Stimulated activated CD8-positive, alpha-beta memory T cell treated with anti-CD3 and anti-CD28 coated beads, Interleukin-2, amount 100 ng/mL, for 1 hour (primary cell): ENCODE measurements around the gene PLEKHG2.

ENCODE experiments used
- DNase-seq, 2 donors: peaks; one replicate each; pipeline ENCODE4 v3.0.0-alpha.2; 2020; ENCODE audit warnings: low read depth in 2 of 2

PLEKHG2 gene

GRCh38 chr19:39384839-39385568 lies 27.5 kb upstream of the PLEKHG2 start:
- DNase-seq, result no peak

- DNase-seq, result no peak
Observed at GRCh38 chr19:39385629-39386411, 26.6 kb upstream of the PLEKHG2 start.

GRCh38 chr19:39386557-39386956 lies 25.9 kb upstream of the PLEKHG2 start:
- no peak for DNase-seq

- DNase-seq, result no peak
Observed at GRCh38 chr19:39388657-39389056, 23.8 kb upstream of the PLEKHG2 start.

GRCh38 chr19:39389631-39390414 lies 22.6 kb upstream of the PLEKHG2 start:
- DNase-seq, result no peak

- DNase-seq, result peak in 1 of 2 donors; percentile 37
Observed at GRCh38 chr19:39390451-39390750, 22.1 kb upstream of the PLEKHG2 start.

- DNase-seq, result peak; percentile 84 to 89
Observed at GRCh38 chr19:39390751-39391437, 21.6 kb upstream of the PLEKHG2 start, which contains the start of the genes MED29 and PAF1. Gene MED29 (plus strand): TSS chr19:39391378. CDS start chr19:39391423, 45 bp downstream. Gene PAF1 (minus strand): TSS chr19:39391106. CDS start chr19:39390864, 242 bp downstream.

GRCh38 chr19:39397360-39398296 lies 14.8 kb upstream of the PLEKHG2 start:
- peak; percentile 91 to 93 for DNase-seq

- DNase-seq, result no peak
Observed at GRCh38 chr19:39398297-39398864, 14.1 kb upstream of the PLEKHG2 start.

- DNase-seq, result no peak
Observed at GRCh38 chr19:39399668-39400050, 12.8 kb upstream of the PLEKHG2 start.

- no peak for DNase-seq
Observed at GRCh38 chr19:39400061-39400460, 12.4 kb upstream of the PLEKHG2 start.

GRCh38 chr19:39401070-39401548 lies 11.4 kb upstream of the PLEKHG2 start:
- no peak for DNase-seq

GRCh38 chr19:39401549-39402345 lies 10.7 kb upstream of the PLEKHG2 start:
- peak; percentile 76 to 77 for DNase-seq

- DNase-seq, result peak; percentile 79 to 84
Observed at GRCh38 chr19:39402346-39403300, 9.8 kb upstream of the PLEKHG2 start.

- peak; percentile 95 to 97 for DNase-seq
Observed at GRCh38 chr19:39403331-39404312, 8.8 kb upstream of the PLEKHG2 start.

GRCh38 chr19:39405261-39405957 lies 7.1 kb upstream of the PLEKHG2 start:
- no peak for DNase-seq
